ENCODE results near the gene CYB561D1. TPM values are rescaled to one million over a fixed set of nuclear protein-coding genes. Genes with fewer than 3 reads are reported as not detected.

CYB561D1 gene
- total RNA-seq, 1 donor, result 10.5 TPM

GRCh38 chr1:109534307-109534858 is 40.5 kb downstream of the CYB561D1 start:
- Histone ChIP-seq H3K27ac (ENCODE audit: low read depth, low read length) (no peak overlapping the region), H2AFZ (ENCODE audit: low read length) (no peak overlapping the region), H3K4me3 (ENCODE audit: insufficient read depth, low read length) (no peak overlapping the region), H3K79me2 (ENCODE audit: insufficient read depth, low read length) (no peaks in the 10 kb centered on the region), H3K27me3 (ENCODE audit: insufficient read depth, low read length) (no peaks in the 10 kb centered on the region), H4K20me1 (ENCODE audit: insufficient read depth, low read length) (no peaks in the 10 kb centered on the region), H3K4me2 (ENCODE audit: insufficient read depth, low read length) (no peak overlapping the region), H3K36me3 (ENCODE audit: insufficient read depth, low read length) (no peaks in the 10 kb centered on the region), H3K4me1 (ENCODE audit: insufficient read depth, low read length) (peaks cover 10% of the 10 kb centered on the region), H3K9me3 (ENCODE audit: low read depth, low read length) (no peaks in the 10 kb centered on the region)
- DNase-seq (ENCODE audit: insufficient read length, low spot score, missing footprints), result no peak
- TF ChIP-seq CTCF (IDR thresholded peaks at IDR 0.05; ENCODE audit: extremely low read depth, low read depth, low read length), result no peak

DNA sequence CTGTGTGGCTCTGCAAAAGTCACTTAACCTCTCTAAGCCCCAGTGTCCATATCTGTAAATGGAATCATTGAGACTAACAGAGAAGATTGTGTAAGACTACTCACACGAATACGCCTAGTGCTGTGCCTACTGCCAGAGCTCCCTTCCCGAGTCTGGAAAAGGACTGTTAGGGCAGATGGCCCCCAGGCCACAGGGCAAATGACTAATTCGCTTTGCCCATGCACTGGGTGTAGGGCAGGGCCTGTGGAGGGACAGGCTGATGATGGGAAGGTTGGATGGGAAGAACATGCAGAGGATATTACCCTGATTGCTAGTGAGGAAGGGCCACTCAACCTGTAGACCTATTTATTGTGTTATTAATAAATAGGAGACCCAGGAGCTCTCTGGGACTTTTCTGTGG is 41.6 kb downstream of the CYB561D1 start:
- no peak for DNase-seq (ENCODE audit: insufficient read length, low spot score, missing footprints)
- Histone ChIP-seq H3K79me2 (ENCODE audit: insufficient read depth, low read length) (no peaks in the 10 kb centered on the region), H3K9me3 (ENCODE audit: low read depth, low read length) (no peaks in the 10 kb centered on the region), H3K4me3 (ENCODE audit: insufficient read depth, low read length) (no peak overlapping the region), H3K4me2 (ENCODE audit: insufficient read depth, low read length) (no peak overlapping the region), H2AFZ (ENCODE audit: low read length) (no peak overlapping the region), H3K27me3 (ENCODE audit: insufficient read depth, low read length) (no peaks in the 10 kb centered on the region), H3K4me1 (ENCODE audit: insufficient read depth, low read length) (peaks cover 10% of the 10 kb centered on the region), H3K27ac (ENCODE audit: low read depth, low read length) (no peak overlapping the region), H3K36me3 (ENCODE audit: insufficient read depth, low read length) (no peaks in the 10 kb centered on the region), H4K20me1 (ENCODE audit: insufficient read depth, low read length) (no peaks in the 10 kb centered on the region)
- TF ChIP-seq CTCF (IDR thresholded peaks at IDR 0.05; ENCODE audit: extremely low read depth, low read depth, low read length), result no peak

DNA sequence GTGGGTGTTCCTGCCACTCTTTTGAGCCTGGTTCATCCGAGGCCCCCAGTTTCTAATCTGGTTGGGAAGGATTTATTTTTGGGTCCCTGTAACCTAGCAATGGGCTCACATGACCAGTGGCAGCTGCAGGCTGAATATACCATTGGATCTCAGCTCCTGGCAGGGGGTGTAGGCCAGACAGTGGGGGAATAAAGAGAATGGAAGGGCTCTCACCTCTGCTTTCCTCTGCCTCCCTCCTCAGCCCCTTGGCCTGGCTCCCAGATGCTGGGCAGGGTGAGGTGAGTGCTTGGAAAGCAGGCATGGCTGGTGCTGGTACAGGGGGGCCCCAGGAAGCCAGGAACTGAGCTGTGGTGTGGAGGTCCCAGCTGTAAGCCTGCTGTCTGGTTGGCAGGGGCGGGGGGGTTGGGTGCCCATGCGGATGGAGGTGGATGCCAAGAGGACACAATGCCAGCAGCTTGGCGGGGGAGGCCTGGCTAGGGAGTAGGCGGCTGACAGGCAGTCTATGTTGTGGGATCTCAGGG is 42.1 kb downstream of the CYB561D1 start:
- Histone ChIP-seq H3K4me1 (ENCODE audit: insufficient read depth, low read length) (peaks cover 10% of the 10 kb centered on the region), H3K4me3 (ENCODE audit: insufficient read depth, low read length) (no peak overlapping the region), H3K9me3 (ENCODE audit: low read depth, low read length) (no peaks in the 10 kb centered on the region), H3K4me2 (ENCODE audit: insufficient read depth, low read length) (no peak overlapping the region), H4K20me1 (ENCODE audit: insufficient read depth, low read length) (no peaks in the 10 kb centered on the region), H3K36me3 (ENCODE audit: insufficient read depth, low read length) (no peaks in the 10 kb centered on the region), H3K27me3 (ENCODE audit: insufficient read depth, low read length) (no peaks in the 10 kb centered on the region), H3K79me2 (ENCODE audit: insufficient read depth, low read length) (no peaks in the 10 kb centered on the region), H3K27ac (ENCODE audit: low read depth, low read length) (no peak overlapping the region), H2AFZ (ENCODE audit: low read length) (no peak overlapping the region)
- no peak for TF ChIP-seq CTCF (IDR thresholded peaks at IDR 0.05; ENCODE audit: extremely low read depth, low read depth, low read length)
- peak; percentile 63 for DNase-seq (ENCODE audit: insufficient read length, low spot score, missing footprints)

DNA sequence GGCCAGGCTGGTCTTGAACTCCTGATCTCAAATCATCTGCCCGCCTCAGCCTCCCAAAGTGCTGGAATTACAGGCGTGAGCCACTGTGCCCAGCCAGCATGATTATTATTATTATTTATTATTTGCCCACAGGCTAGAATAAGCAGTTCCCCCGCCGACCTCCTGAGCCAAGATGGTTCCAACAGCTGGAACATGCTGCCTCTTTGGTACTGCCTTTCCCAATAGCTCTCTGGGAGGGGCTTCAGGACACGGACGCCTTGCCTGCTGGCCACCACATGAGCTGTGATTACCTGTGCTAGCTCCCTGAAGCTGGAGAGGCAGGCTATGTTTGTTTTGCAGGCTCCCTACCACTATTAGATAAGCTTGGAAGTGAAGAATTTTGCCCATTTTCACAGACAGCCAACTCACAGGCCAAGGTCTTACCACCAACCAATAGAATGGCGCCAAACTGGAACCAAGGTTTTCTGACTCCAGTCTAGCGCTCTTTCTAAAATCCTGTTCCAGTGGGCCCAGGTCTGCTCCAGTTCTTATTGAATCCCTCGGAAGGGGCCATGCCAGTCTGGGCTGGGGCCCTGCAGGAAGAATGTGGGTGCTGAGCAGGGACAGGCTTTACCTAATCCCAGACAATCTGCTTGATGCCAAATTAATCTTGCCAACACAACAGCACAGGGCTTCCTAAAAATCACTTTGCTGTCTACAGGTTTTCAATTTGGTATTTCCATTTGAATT is 43.7 kb downstream of the CYB561D1 start:
- Histone ChIP-seq H3K27ac (ENCODE audit: low read depth, low read length) (no peak overlapping the region), H3K36me3 (ENCODE audit: insufficient read depth, low read length) (no peaks in the 10 kb centered on the region), H3K4me1 (ENCODE audit: insufficient read depth, low read length) (peaks cover 10% of the 10 kb centered on the region), H3K27me3 (ENCODE audit: insufficient read depth, low read length) (no peaks in the 10 kb centered on the region), H3K9me3 (ENCODE audit: low read depth, low read length) (no peaks in the 10 kb centered on the region), H3K4me3 (ENCODE audit: insufficient read depth, low read length) (no peak overlapping the region), H4K20me1 (ENCODE audit: insufficient read depth, low read length) (no peaks in the 10 kb centered on the region), H3K79me2 (ENCODE audit: insufficient read depth, low read length) (no peaks in the 10 kb centered on the region), H3K4me2 (ENCODE audit: insufficient read depth, low read length) (no peak overlapping the region), H2AFZ (ENCODE audit: low read length) (no peak overlapping the region)
- no peak for TF ChIP-seq CTCF (IDR thresholded peaks at IDR 0.05; ENCODE audit: extremely low read depth, low read depth, low read length)
- peak; percentile 32 for DNase-seq (ENCODE audit: insufficient read length, low spot score, missing footprints)

Measured in osteoblast (primary cell).